Measurements from ENCODE around the gene PARP8.

DNA sequence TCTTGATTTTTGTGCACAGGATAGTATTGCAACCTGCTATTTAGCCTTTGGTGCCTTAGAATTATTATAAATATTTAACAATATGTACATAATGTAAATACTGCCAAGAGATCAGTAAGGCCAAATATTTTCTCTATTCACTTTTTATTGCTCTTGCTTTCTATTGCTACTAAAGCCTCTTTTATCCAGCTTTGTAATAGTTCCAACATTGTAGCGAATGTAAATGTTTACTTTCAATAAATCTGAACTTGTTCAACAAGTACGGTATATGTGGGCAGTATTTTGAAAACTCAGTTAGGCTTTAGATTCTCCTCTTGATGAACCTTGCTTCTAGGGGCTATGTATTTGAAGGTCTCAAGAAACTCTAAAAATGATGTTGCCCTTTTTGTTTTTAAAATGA, 179.8 kb downstream of the PARP8 start:
- TF ChIP-seq, protein P1, sequence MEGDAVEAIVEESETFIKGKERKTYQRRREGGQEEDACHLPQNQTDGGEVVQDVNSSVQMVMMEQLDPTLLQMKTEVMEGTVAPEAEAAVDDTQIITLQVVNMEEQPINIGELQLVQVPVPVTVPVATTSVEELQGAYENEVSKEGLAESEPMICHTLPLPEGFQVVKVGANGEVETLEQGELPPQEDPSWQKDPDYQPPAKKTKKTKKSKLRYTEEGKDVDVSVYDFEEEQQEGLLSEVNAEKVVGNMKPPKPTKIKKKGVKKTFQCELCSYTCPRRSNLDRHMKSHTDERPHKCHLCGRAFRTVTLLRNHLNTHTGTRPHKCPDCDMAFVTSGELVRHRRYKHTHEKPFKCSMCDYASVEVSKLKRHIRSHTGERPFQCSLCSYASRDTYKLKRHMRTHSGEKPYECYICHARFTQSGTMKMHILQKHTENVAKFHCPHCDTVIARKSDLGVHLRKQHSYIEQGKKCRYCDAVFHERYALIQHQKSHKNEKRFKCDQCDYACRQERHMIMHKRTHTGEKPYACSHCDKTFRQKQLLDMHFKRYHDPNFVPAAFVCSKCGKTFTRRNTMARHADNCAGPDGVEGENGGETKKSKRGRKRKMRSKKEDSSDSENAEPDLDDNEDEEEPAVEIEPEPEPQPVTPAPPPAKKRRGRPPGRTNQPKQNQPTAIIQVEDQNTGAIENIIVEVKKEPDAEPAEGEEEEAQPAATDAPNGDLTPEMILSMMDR (IDR thresholded peaks at IDR 0.05; ENCODE audit: low read length), result no peak
- no peak for TF ChIP-seq EZH2 (IDR thresholded peaks at IDR 0.05; ENCODE audit: borderline replicate concordance, low read length)
